Right cardiac atrium (tissue), 5 donors: Measurements from ENCODE around the gene MAP4K2. TPM values are rescaled to one million over a fixed set of nuclear protein-coding genes. Genes with fewer than 3 reads are reported as not detected.

Source experiments
- ATAC-seq, 2 donors: fragments of 200-7000 bp; cut with Tn5 transposase; one replicate each; pipeline versions ENCODE4 v1.8.0 to v1.9.1; 2020; ENCODE audit warnings: moderate library complexity in 2 of 2, mild to moderate bottlenecking in 1 of 2
- DNase-seq, 3 donors: peaks; one replicate each; pipeline ENCODE4 v3.0.0-alpha.2; 2020
- H3K27ac ChIP-seq: one replicate; pipeline ENCODE4 v1.5.1; 2013; ENCODE audit warnings: mild to moderate bottlenecking, low read length, control low read depth, moderate library complexity
- H3K27me3 ChIP-seq: one replicate; pipeline ENCODE4 v1.6.1; 2013; ENCODE audit not compliant: control insufficient read depth, insufficient read depth
- H3K4me1 ChIP-seq: one replicate; pipeline ENCODE4 v1.6.1; 2013; ENCODE audit warnings: low read length; ENCODE audit not compliant: control insufficient read depth, insufficient read depth
- H3K4me3 ChIP-seq: one replicate; pipeline ENCODE4 v1.5.1; 2013; ENCODE audit warnings: low read length, control low read depth
- H3K9me3 ChIP-seq: one replicate; pipeline ENCODE4 v1.6.1; 2013; ENCODE audit warnings: low read length; ENCODE audit not compliant: control insufficient read depth
- WGBS: extraction: QIAGEN DNeasy Blood & Tissue Kit; methylation state at CpG from one replicate; pipeline ENCODE4 v1.1.7; 2013; 5-methylcytosine and 5-hydroxymethylcytosine counted together
- intact Hi-C, 4 donors: fragments of 100-400 bp; cut with DNase I; formaldehyde crosslinking; loops; one replicate each; pipeline versions ENCODE4 v1.11.0 to v1.14.0; 2022 to 2023
- polyA plus RNA-seq: library from polyadenylated mRNA; stranded (reverse); fragments of 200-250 nt; gene quantifications from one replicate; pipeline ENCODE4 v1.2.3, GENCODE V29; 2013
- total RNA-seq, 4 donors: library from RNA; stranded (reverse); fragmentation: NEBNext Ultra II Directional; extraction: Animal tissue kit (Norgen Biotek cat#: 25700); gene quantifications; one replicate each; pipeline ENCODE4 v1.2.1, GENCODE V29; 2021
- donor health status: healthy with polysubstance abuse.
- donor health status: DM: no; HTN: yes; CAD: no.
- donor health status: DM: no; HTN: no; CAD: no.
- donor health status: DM: no; HTN: yes; CAD: no; lungs with severe emphysema.
- donor health status: DM: yes; HTN: yes; CAD: no.

Gene MAP4K2
- total and polyA plus RNA-seq, 5 donors, result 8.7 to 11.7 (median 11.0) TPM

DNA sequence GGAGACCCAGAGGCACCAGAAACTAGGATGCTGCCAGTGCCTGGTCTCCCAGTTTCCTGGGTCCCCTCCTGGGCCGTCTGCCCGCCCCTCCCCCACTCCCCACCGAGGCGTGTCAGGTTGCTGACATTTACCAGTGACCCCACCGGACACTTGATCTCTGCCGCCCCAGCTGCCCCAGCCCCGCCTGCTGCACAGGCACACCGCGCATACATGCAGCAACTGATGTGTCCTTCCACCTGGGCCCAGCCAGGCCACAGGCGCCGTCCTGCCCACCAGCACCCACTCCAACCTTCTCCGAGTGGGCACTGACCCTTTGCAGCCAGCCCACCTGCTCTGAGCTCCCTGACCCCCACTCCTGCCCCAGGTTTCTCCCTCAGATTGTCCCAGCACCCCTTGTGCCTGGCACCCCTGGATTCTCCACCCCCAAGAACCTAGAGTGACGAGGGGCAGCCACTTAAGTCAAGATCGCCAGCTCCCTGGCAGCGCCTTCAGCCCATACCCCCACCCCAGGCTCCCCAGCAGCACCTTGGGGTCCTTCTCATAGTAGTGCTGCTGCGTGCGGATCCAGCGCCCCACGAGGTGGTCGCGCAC lies 43.8 kb downstream of the MAP4K2 start:
- WGBS, result 51% methylated on average over 21 of the region's 21 CpGs
- Histone ChIP-seq H3K4me1 (peaks cover 16% of the 10 kb centered on the region), H3K4me3 (no peak overlapping the region), H3K9me3 (no peaks in the 10 kb centered on the region), H3K27ac (peak overlapping the region; percentile 49), H3K27me3 (no peaks in the 10 kb centered on the region)
- DNase-seq, result peak in 2 of 3 donors; percentile 71 to 82
- intact Hi-C loops, result no loop called here
- ATAC-seq, result peak; percentile 12 to 14

DNA sequence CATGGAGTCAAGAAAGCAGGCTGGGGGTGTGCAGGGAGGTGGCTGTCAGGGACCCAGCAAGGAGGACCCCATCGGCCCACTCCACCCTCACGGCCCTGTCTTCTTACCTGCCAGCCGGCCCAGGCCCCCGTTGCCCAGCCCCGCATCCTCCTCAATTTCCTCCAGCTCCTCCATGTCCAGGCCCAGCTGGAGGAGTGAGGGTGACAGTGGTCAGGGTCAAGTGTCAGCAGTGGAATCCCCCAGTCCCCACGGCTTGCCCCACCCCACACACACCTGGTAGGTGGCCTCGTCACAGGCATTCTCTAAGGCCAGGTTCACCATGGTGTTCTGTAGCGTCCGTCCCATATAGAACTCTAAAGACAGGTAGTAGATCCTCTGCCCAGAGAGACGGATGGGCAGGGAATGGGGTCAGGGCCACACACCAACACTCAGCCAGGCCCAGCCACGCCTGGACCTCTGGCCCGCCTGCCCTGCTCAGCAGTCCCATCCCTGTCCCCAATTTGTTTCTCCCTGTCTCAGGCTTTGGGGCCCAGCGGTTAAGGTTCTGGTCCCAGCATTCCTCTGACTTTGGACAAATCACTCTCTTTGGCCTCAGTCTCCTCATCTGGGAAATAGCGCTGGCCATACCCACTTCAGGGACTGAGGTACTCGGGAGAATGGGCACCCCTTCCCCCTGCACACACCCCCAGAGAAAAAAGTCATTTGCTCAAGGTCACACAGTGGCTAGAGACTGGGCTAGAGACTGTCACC lies 44.5 kb downstream of the MAP4K2 start:
- 87% methylated on average over 15 of the region's 15 CpGs for WGBS
- no peak overlapping the region for H3K4me3 ChIP-seq

GRCh38 chr11:64757549-64758329 lies 45.3 kb downstream of the MAP4K2 start:
- Histone ChIP-seq H3K4me1 (peaks cover 8% of the 10 kb centered on the region), H3K27me3 (no peaks in the 10 kb centered on the region), H3K4me3 (no peak overlapping the region), H3K9me3 (no peaks in the 10 kb centered on the region), H3K27ac (no peak overlapping the region)
- ATAC-seq, result no peak
- intact Hi-C loops, result no loop called here
- WGBS, result 86% methylated on average over 19 of the region's 19 CpGs
- peak in 2 of 3 donors; percentile 56 to 58 for DNase-seq

More for the DNA sequence above, 44.5 kb downstream of the MAP4K2 start:
- DNase-seq (peak in 2 of 3 donors; percentile 40 to 55), ATAC-seq (no peak)
- intact Hi-C loops, result no loop called here
- Histone ChIP-seq H3K27me3 (no peaks in the 10 kb centered on the region), H3K27ac (no peak overlapping the region), H3K4me1 (peaks cover 12% of the 10 kb centered on the region), H3K9me3 (no peaks in the 10 kb centered on the region)

GRCh38 chr11:64755681-64756361 lies 47.2 kb downstream of the MAP4K2 start:
- Histone ChIP-seq H3K27ac (no peak overlapping the region), H3K9me3 (no peaks in the 10 kb centered on the region), H3K27me3 (no peaks in the 10 kb centered on the region), H3K4me3 (no peak overlapping the region), H3K4me1 (peaks cover 8% of the 10 kb centered on the region)
- intact Hi-C loops, result no loop called here
- WGBS, result 89% methylated on average over 13 of the region's 13 CpGs
- ATAC-seq (no peak), DNase-seq (peak in 1 of 3 donors; percentile 32)

GRCh38 chr11:64754919-64755662 lies 47.9 kb downstream of the MAP4K2 start:
- DNase-seq, result peak in 2 of 3 donors; percentile 42 to 45
- H3K27me3 ChIP-seq, result no peaks in the 10 kb centered on the region
- no peak overlapping the region for H3K27ac ChIP-seq
- no peak for ATAC-seq
- H3K4me1 ChIP-seq, result peaks cover 2% of the 10 kb centered on the region
- H3K9me3 ChIP-seq, result no peaks in the 10 kb centered on the region
- no peak overlapping the region for H3K4me3 ChIP-seq
- intact Hi-C loops, result no loop called here
- whole genome bisulfite sequencing, result 91% methylated on average over 21 of the region's 21 CpGs

GRCh38 chr11:64754124-64754918 lies 48.7 kb downstream of the MAP4K2 start:
- 82% methylated on average over 26 of the region's 26 CpGs for WGBS
- peak in 2 of 3 donors; percentile 40 to 55 for DNase-seq
- Histone ChIP-seq H3K9me3 (no peaks in the 10 kb centered on the region), H3K4me3 (no peak overlapping the region), H3K4me1 (no peaks in the 10 kb centered on the region), H3K27me3 (no peaks in the 10 kb centered on the region), H3K27ac (no peak overlapping the region)
- intact Hi-C loops, result no loop called here
- ATAC-seq, result no peak

GRCh38 chr11:64753380-64754123 lies 49.5 kb downstream of the MAP4K2 start:
- Histone ChIP-seq H3K27ac (no peak overlapping the region), H3K9me3 (no peaks in the 10 kb centered on the region), H3K4me3 (no peak overlapping the region), H3K4me1 (no peaks in the 10 kb centered on the region), H3K27me3 (no peaks in the 10 kb centered on the region)
- intact Hi-C loops, result no loop called here
- DNase-seq (peak in 1 of 3 donors; percentile 64), ATAC-seq (no peak)
- WGBS, result 95% methylated on average over 43 of the region's 43 CpGs

- no peaks in the 10 kb centered on the region for H3K9me3 ChIP-seq
- no peak overlapping the region for H3K4me3 ChIP-seq
- ATAC-seq, result no peak
- H3K27ac ChIP-seq, result no peak overlapping the region
- no peaks in the 10 kb centered on the region for H3K4me1 ChIP-seq
- peak in 1 of 3 donors; percentile 35 for DNase-seq
- H3K27me3 ChIP-seq, result no peaks in the 10 kb centered on the region
- WGBS, result 93% methylated on average over 7 of the region's 7 CpGs
- intact Hi-C loops, result no loop called here
Observed at GRCh38 chr11:64753019-64753379, 50.0 kb downstream of the MAP4K2 start.

GRCh38 chr11:64752175-64752970 lies 50.6 kb downstream of the MAP4K2 start:
- ATAC-seq (no peak), DNase-seq (peak in 1 of 3 donors; percentile 46)
- Histone ChIP-seq H3K27ac (no peak overlapping the region), H3K9me3 (no peaks in the 10 kb centered on the region), H3K4me3 (no peak overlapping the region), H3K27me3 (no peaks in the 10 kb centered on the region), H3K4me1 (no peaks in the 10 kb centered on the region)
- intact Hi-C loops, result no loop called here
- WGBS, result 84% methylated on average over 14 of the region's 14 CpGs
